CD1c-positive myeloid dendritic cell (primary cell): ENCODE results near the gene OSR1.
"Not testable (repeated sequence)": the region's sequence is repeated elsewhere in the genome, so short reads cannot be mapped to it uniquely, and the experiment has no call there.

Experiments
- DNase-seq: peaks from one replicate; pipeline ENCODE4 v3.0.0-alpha.2; 2016; ENCODE audit errors: extremely low spot score

OSR1 gene

GRCh38 chr2:19332503-19332902 is 25.9 kb downstream of the OSR1 start:
- DNase-seq: no peak

- no peak for DNase-seq
Measured at GRCh38 chr2:19331450-19331849, 27.0 kb downstream of the OSR1 start.

GRCh38 chr2:19330436-19330835 is 28.0 kb downstream of the OSR1 start:
- no peak for DNase-seq

GRCh38 chr2:19329445-19329844 is 29.0 kb downstream of the OSR1 start:
- DNase-seq: no peak

- DNase-seq: no peak
Measured at GRCh38 chr2:19327496-19327895, 30.9 kb downstream of the OSR1 start.

- no peak for DNase-seq
Measured at GRCh38 chr2:19321946-19322345, 36.5 kb downstream of the OSR1 start.

GRCh38 chr2:19320813-19321212 is 37.6 kb downstream of the OSR1 start:
- no peak for DNase-seq

GRCh38 chr2:19319698-19320097 is 38.7 kb downstream of the OSR1 start:
- DNase-seq: no peak

GRCh38 chr2:19319064-19319463 is 39.4 kb downstream of the OSR1 start:
- no peak for DNase-seq

- DNase-seq: no peak
Measured at GRCh38 chr2:19313553-19313952, 44.9 kb downstream of the OSR1 start.

GRCh38 chr2:19312949-19313348 is 45.5 kb downstream of the OSR1 start:
- DNase-seq: no peak

GRCh38 chr2:19306065-19306464 is 52.4 kb downstream of the OSR1 start:
- DNase-seq: not testable (repeated sequence)

GRCh38 chr2:19305400-19306055 is 52.9 kb downstream of the OSR1 start:
- DNase-seq: not testable (repeated sequence)

GRCh38 chr2:19301706-19302105 is 56.7 kb downstream of the OSR1 start:
- DNase-seq: no peak
